DMS53 (cell line): ENCODE measurements around the gene ZNF716.
A peak's percentile ranks its signal among the peaks of the same experiment; 100 is the strongest.
"Not testable (repeated sequence)": the region's sequence is repeated elsewhere in the genome, so short reads cannot be mapped to it uniquely, and the experiment has no call there.

Experiments used
- DNase-seq: peaks from one replicate; lab custom pipeline; 2025; lab: John Stamatoyannopoulos, UW

The ZNF716 gene

GRCh38 chr7:57426629-57427003, 23.4 kb upstream of the ZNF716 start:
- DNase-seq: no peak

GRCh38 chr7:57427146-57427545, 22.8 kb upstream of the ZNF716 start:
- DNase-seq: no peak

GRCh38 chr7:57427594-57427993, 22.4 kb upstream of the ZNF716 start:
- no peak for DNase-seq

- DNase-seq: no peak
These were observed 17.4 kb upstream of the ZNF716 start for GRCh38 chr7:57432583-57432982.

- DNase-seq: no peak
These were observed 12.4 kb upstream of the ZNF716 start for GRCh38 chr7:57437581-57437980.

GRCh38 chr7:57438244-57438643, 11.7 kb upstream of the ZNF716 start:
- no peak for DNase-seq

- no peak for DNase-seq
These were observed 6.4 kb upstream of the ZNF716 start for GRCh38 chr7:57443567-57443966.

GRCh38 chr7:57469186-57469828, 19.3 kb downstream of the ZNF716 start:
- peak; percentile 4 for DNase-seq

GRCh38 chr7:57480304-57480703, 30.3 kb downstream of the ZNF716 start:
- DNase-seq: peak; percentile 33

- not testable (repeated sequence) for DNase-seq
These were observed 35.0 kb downstream of the ZNF716 start for GRCh38 chr7:57485022-57485421.

GRCh38 chr7:57487957-57488356, 38.0 kb downstream of the ZNF716 start:
- DNase-seq: no peak

- not testable (repeated sequence) for DNase-seq
These were observed 45.1 kb downstream of the ZNF716 start for GRCh38 chr7:57495111-57495510.

GRCh38 chr7:57496395-57496794, 46.4 kb downstream of the ZNF716 start:
- no peak for DNase-seq

GRCh38 chr7:57505176-57505575, 55.2 kb downstream of the ZNF716 start:
- no peak for DNase-seq
